Lower leg skin (tissue), 3 donors: ENCODE data around the gene BEX4.

Experiments
- CTCF ChIP-seq, 3 donors: fragments of 450-650 bp; IDR thresholded peaks; one replicate each; pipeline ENCODE4 v1.5.1; 2016; ENCODE audit warnings: antibody characterized with exemption in 3 of 3, mild to moderate bottlenecking in 3 of 3, moderate library complexity in 2 of 3
- POLR2A ChIP-seq, 2 donors: fragments of 450-650 bp; IDR thresholded peaks; one replicate each; pipeline ENCODE4 v1.6.1; 2016 to 2017; ENCODE audit warnings: antibody characterized with exemption in 2 of 2, mild to moderate bottlenecking in 1 of 2, moderate library complexity in 1 of 2

GRCh38 chrX:103210056-103210455, 4.9 kb upstream of the BEX4 start:
- TF ChIP-seq CTCF (IDR thresholded peaks at IDR 0.05): no peak
- TF ChIP-seq POLR2A (IDR thresholded peaks at IDR 0.05): no peak
